Ovary (tissue), 3 donors: Measurements from ENCODE around the gene SLC27A1.

Source experiments
- CTCF ChIP-seq, 3 donors: fragments of 450-650 bp in 2 of 3; fragments of 200-600 bp in 1 of 3; IDR thresholded peaks; one replicate each; pipeline versions ENCODE4 v1.5.1 to v1.8.0; 2016 to 2022; ENCODE audit warnings: antibody characterized with exemption in 3 of 3, mild to moderate bottlenecking in 1 of 3
- POLR2A ChIP-seq: fragments of 450-650 bp; IDR thresholded peaks from one replicate; pipeline ENCODE4 v1.6.1; 2017; ENCODE audit warnings: antibody characterized with exemption, mild to moderate bottlenecking, moderate library complexity
- donor health status: DM: no; HTN: no; CAD: no.

DNA sequence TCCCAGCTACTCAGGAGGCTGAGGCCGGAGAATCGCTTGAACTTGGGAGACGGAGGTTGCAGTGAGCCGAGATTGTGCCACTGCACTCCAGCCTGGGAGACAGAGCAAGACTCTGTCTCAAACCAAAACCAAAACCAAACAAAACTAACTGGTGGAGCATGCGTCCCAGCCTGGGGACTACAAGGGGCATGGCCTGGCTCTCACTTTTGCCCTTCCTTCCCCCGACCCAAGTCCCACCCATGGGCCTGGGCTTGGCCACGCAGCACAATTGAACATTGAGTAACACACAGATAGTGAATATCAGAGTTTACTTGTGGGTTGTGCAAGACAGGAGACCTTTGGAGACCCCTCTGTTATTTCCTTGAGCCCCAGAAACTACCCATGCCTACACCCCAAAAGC lies 35.1 kb upstream of the SLC27A1 start:
- TF ChIP-seq POLR2A, result no peak
- no peak for TF ChIP-seq CTCF (IDR thresholded peaks at IDR 0.05)
